Fibroblast of lung (primary cell): ENCODE data around the gene RER1. TPM values are rescaled to one million over a fixed set of nuclear protein-coding genes. Genes with fewer than 3 reads are reported as not detected.

Experiments
- DNase-seq, 2 donors: peaks; one replicate each; pipeline versions ENCODE4 v3.0.0 to v3.0.0-alpha.2; 2010; ENCODE audit warnings: low read depth in 2 of 2
- H2AFZ ChIP-seq: 2 replicates; pipeline ENCODE4 v1.5.1; 2012; ENCODE audit warnings: low read length, control low read depth, inconsistent platforms
- H3K27ac ChIP-seq: 2 replicates; pipeline ENCODE4 v1.5.1; 2011; ENCODE audit warnings: low read length, control low read depth; ENCODE audit not compliant: insufficient read depth
- H3K27me3 ChIP-seq: 2 replicates; pipeline ENCODE4 v1.5.1; 2011; ENCODE audit warnings: mild to moderate bottlenecking, low read length; ENCODE audit not compliant: control insufficient read depth, insufficient read depth
- H3K36me3 ChIP-seq: 2 replicates; pipeline ENCODE4 v1.5.1; 2011; ENCODE audit warnings: low read length; ENCODE audit not compliant: control insufficient read depth, insufficient read depth
- H3K4me1 ChIP-seq: 2 replicates; pipeline ENCODE4 v1.5.1; 2011; ENCODE audit warnings: low read length; ENCODE audit not compliant: control insufficient read depth, insufficient read depth; ENCODE audit errors: extremely low read depth
- H3K4me2 ChIP-seq: 2 replicates; pipeline ENCODE4 v1.5.1; 2011; ENCODE audit warnings: low read length, control low read depth; ENCODE audit not compliant: insufficient read depth; ENCODE audit errors: extremely low read depth
- H3K4me3 ChIP-seq, 4 experiments: fragments of 200-600 bp in 1 of 4; sonication (generic) in 1 of 4; replicated peaks in 1 of 4; 2 replicates each; pipeline ENCODE4 v1.5.1; 2011 to 2016; ENCODE audit warnings: low read length in 4 of 4, low read depth in 3 of 4, mild to moderate bottlenecking in 3 of 4, control low read depth in 2 of 4, inconsistent platforms in 1 of 4, mixed read lengths in 1 of 4; ENCODE audit not compliant: insufficient read depth in 1 of 4; ENCODE audit errors: control extremely low read depth in 1 of 4
- H3K79me2 ChIP-seq: 2 replicates; pipeline ENCODE4 v1.5.1; 2012; ENCODE audit warnings: mild to moderate bottlenecking, low read length, inconsistent platforms; ENCODE audit not compliant: control insufficient read depth, insufficient read depth
- H3K9ac ChIP-seq: 2 replicates; pipeline ENCODE4 v1.5.1; 2011; ENCODE audit warnings: mild to moderate bottlenecking, low read length, control low read depth; ENCODE audit not compliant: insufficient read depth
- H3K9me3 ChIP-seq: 2 replicates; pipeline ENCODE4 v1.5.1; 2012; ENCODE audit warnings: low read depth, low read length; ENCODE audit not compliant: control insufficient read depth, insufficient read depth
- H4K20me1 ChIP-seq: 2 replicates; pipeline ENCODE4 v1.5.1; 2011; ENCODE audit warnings: low read length; ENCODE audit not compliant: control insufficient read depth, insufficient read depth; ENCODE audit errors: extremely low read depth
- EZH2 ChIP-seq: IDR thresholded peaks from 2 replicates; pipeline ENCODE4 v1.5.1; 2012; ENCODE audit warnings: low read length, control low read depth, mild to moderate bottlenecking; ENCODE audit errors: missing control alignments
- polyA plus RNA-seq, 2 donors: library from polyadenylated mRNA; depleted of rRNA in 1 of 2; stranded (reverse) in 1 of 2; unstranded in 1 of 2; fragments of >200 nt; gene quantifications; 2 replicates each; pipeline ENCODE4 v1.2.1, GENCODE V29; 2011 to 2012; ENCODE audit warnings: missing spikeins in 1 of 2
- total RNA-seq: library from RNA; depleted of rRNA; stranded (reverse); fragments of >200 nt; gene quantifications from 2 replicates; pipeline ENCODE4 v1.2.1, GENCODE V29; 2014
- TF ChIP-seq, protein P1 (sequence below), 2 donors: IDR thresholded peaks in 1 of 2; conservative IDR thresholded peaks in 1 of 2; 1 replicate in 1 of 2; 2 replicates in 1 of 2; pipeline ENCODE4 v1.5.1; 2011 to 2012; ENCODE audit warnings: low read length in 2 of 2, control low read depth in 1 of 2, inconsistent platforms in 1 of 2, low read depth in 1 of 2, mild to moderate bottlenecking in 1 of 2

The RER1 gene
- total and polyA plus RNA-seq, 2 donors (not counting 1 experiment from before 2014, with no cell fraction given): 76.1 to 271 TPM

DNA sequence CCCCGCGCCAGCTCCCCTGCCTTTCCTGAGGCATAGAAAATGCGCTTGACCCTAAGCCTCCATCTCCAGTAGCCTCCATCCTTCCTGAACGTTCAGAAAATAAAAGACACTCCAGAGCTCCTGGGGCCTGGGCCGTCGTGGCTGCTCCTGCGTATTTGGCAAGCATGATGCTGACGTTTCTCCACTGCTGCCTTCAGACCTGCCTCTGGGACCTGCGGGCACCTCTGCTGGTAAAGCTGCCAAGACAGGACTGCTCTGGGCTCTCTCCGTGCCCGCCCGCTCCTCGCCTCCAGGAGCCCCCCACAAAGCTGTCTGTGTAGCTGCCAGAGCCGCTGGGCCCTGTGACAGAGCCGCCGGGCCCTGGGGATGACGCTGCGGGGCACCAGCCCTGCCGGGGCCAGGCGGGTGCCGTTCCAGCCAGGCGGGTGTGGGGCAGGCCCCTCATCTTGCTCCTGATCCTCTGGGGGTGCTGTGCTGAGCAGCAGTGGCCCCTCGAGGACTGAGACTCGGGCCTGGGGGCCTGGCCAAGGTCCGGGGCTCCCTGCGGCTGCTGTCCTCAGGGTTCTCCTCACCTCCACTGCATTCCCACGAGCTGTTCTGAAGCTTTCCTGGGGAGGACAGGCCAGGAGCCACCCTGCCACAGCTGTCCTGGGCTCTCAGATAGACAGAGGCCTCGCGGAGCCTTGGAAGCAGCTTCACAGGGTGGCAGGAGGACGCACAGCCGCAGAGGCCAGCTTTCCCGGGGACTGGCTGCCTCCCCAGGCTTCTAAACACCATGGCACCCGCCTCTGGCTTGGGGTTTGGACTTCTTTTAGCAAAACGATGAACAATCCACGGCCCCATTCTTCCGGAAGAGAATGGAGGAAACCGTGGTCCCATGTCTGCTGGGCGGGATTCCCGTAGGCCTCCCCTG lies 48.4 kb upstream of the RER1 start:
- Histone ChIP-seq H3K27ac (no peak overlapping the region), H3K4me3 (no peak overlapping the region), H3K4me2 (no peak overlapping the region), H3K36me3 (no peaks in the 10 kb centered on the region), H3K9me3 (no peaks in the 10 kb centered on the region), H3K4me1 (no peaks in the 10 kb centered on the region), H3K79me2 (no peaks in the 10 kb centered on the region), H4K20me1 (no peaks in the 10 kb centered on the region), H3K27me3 (no peaks in the 10 kb centered on the region), H3K9ac (no peak overlapping the region), H2AFZ (no peak overlapping the region)
- TF ChIP-seq, protein P1, sequence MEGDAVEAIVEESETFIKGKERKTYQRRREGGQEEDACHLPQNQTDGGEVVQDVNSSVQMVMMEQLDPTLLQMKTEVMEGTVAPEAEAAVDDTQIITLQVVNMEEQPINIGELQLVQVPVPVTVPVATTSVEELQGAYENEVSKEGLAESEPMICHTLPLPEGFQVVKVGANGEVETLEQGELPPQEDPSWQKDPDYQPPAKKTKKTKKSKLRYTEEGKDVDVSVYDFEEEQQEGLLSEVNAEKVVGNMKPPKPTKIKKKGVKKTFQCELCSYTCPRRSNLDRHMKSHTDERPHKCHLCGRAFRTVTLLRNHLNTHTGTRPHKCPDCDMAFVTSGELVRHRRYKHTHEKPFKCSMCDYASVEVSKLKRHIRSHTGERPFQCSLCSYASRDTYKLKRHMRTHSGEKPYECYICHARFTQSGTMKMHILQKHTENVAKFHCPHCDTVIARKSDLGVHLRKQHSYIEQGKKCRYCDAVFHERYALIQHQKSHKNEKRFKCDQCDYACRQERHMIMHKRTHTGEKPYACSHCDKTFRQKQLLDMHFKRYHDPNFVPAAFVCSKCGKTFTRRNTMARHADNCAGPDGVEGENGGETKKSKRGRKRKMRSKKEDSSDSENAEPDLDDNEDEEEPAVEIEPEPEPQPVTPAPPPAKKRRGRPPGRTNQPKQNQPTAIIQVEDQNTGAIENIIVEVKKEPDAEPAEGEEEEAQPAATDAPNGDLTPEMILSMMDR (conservative IDR thresholded peaks at IDR 0.05 in 1 of 2, IDR thresholded peaks at IDR 0.05 in 1 of 2; ENCODE audit: low read depth in 1 of 2, low read length in 2 of 2): no peak
- TF ChIP-seq EZH2: no peak
- DNase-seq: no peak

DNA sequence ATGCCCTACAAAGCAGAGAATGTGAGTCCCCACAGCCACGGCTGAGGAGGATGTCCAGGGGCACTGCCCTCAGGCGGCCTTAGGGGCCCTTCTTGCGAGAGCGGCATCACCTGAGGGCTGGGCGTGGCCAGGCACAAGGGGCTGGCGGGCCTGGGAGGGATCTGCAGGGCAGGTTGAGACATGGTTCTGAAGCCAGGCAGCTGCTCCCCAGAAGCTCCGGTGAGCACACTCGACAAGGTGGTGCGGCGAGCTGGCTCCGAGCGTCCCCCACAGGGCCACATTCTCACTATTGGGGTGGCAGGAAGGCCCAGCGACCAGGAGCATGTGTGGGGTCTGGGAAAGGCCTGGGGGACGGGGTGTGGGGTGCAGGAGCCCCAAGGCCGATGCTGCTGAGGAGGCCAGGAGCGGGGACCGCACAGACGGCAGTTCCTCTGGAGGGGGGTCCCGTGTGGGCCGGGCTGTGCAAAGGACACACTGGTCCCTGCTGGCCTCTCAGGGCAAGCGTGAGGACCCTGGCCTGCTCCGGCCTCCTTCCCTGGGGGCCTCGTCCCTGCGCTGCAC lies 47.4 kb upstream of the RER1 start:
- Histone ChIP-seq H3K4me3 (no peak overlapping the region), H3K9ac (no peak overlapping the region), H3K79me2 (no peaks in the 10 kb centered on the region), H3K27ac (no peak overlapping the region), H3K9me3 (no peaks in the 10 kb centered on the region), H3K27me3 (no peaks in the 10 kb centered on the region), H2AFZ (no peak overlapping the region), H3K4me1 (no peaks in the 10 kb centered on the region), H4K20me1 (no peaks in the 10 kb centered on the region), H3K4me2 (no peak overlapping the region), H3K36me3 (no peaks in the 10 kb centered on the region)
- TF ChIP-seq, protein P1 (conservative IDR thresholded peaks at IDR 0.05 in 1 of 2, IDR thresholded peaks at IDR 0.05 in 1 of 2; ENCODE audit: low read depth in 1 of 2, low read length in 2 of 2): no peak
- TF ChIP-seq EZH2: no peak
- no peak for DNase-seq

DNA sequence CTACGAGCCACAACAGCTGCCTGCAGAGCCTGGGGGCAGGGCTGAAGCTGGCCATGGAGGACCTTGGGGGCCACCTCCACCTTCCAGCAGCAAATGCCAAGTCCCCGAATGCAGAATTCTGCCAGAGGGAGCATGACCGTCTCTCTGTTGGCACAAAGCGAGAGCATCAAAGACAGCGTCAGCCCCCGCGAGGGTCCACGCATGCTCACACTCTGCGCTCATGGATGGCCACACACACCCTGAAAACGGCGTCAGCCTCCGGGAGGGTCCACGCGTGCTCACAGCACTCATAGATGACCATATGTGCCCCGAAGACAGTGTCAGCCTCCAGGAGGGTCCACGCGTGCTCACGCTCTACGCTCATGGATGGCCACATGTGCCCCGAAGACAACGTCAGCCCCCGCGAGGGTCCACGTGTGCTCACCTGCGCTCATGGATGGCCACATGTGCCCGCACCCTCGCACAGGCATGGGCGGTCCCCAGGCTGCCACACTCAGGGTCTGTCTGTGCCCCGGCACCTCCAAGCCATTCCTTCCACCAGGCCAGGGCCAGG lies 46.8 kb upstream of the RER1 start:
- Histone ChIP-seq H4K20me1 (no peaks in the 10 kb centered on the region), H2AFZ (no peak overlapping the region), H3K36me3 (no peaks in the 10 kb centered on the region), H3K4me3 (no peak overlapping the region), H3K27ac (no peak overlapping the region), H3K4me1 (no peaks in the 10 kb centered on the region), H3K27me3 (no peaks in the 10 kb centered on the region), H3K9ac (no peak overlapping the region), H3K79me2 (no peaks in the 10 kb centered on the region), H3K9me3 (no peaks in the 10 kb centered on the region), H3K4me2 (no peak overlapping the region)
- TF ChIP-seq, protein P1 (conservative IDR thresholded peaks at IDR 0.05 in 1 of 2, IDR thresholded peaks at IDR 0.05 in 1 of 2; ENCODE audit: low read depth in 1 of 2, low read length in 2 of 2): no peak
- no peak for TF ChIP-seq EZH2
- DNase-seq: no peak
